Heart left ventricle (tissue), 16 donors: ENCODE data around the gene KCNQ4. TPM values are rescaled to one million over a fixed set of nuclear protein-coding genes. Genes with fewer than 3 reads are reported as not detected.
A peak's percentile ranks its signal among the peaks of the same experiment; 100 is the strongest.

Source experiments
- ATAC-seq, 4 donors: fragments of 200-7000 bp; cut with Tn5 transposase; one replicate each; pipeline ENCODE4 v1.9.1; 2020 to 2022; ENCODE audit warnings: moderate library complexity in 4 of 4, mild to moderate bottlenecking in 3 of 4, moderate number of reproducible peaks in 1 of 4
- DNase-seq, 5 donors: peaks; one replicate each; pipeline ENCODE4 v3.0.0-alpha.2; 2020
- H3K27ac ChIP-seq, 12 donors: fragments of 200-600 bp; sonication (generic) in 4 of 12; one replicate each; pipeline versions ENCODE4 v1.5.0 to v1.8.0; 2016 to 2022; ENCODE audit warnings: mild to moderate bottlenecking in 2 of 12
- H3K27me3 ChIP-seq, 9 donors: fragments of 200-600 bp; sonication (generic) in 2 of 9; one replicate each; pipeline versions ENCODE4 v1.5.1 to v1.8.0; 2016 to 2022; ENCODE audit warnings: mild to moderate bottlenecking in 3 of 9
- H3K36me3 ChIP-seq, 9 donors: fragments of 200-600 bp; sonication (generic) in 2 of 9; one replicate each; pipeline versions ENCODE4 v1.5.0 to v1.8.0; 2018 to 2022; ENCODE audit warnings: mild to moderate bottlenecking in 2 of 9
- H3K4me1 ChIP-seq, 12 donors: fragments of 200-600 bp; sonication (generic) in 4 of 12; one replicate each; pipeline versions ENCODE4 v1.5.0 to v1.8.0; 2016 to 2022; ENCODE audit warnings: mild to moderate bottlenecking in 3 of 12
- H3K4me3 ChIP-seq, 12 donors: fragments of 200-600 bp; sonication (generic) in 4 of 12; one replicate each; pipeline versions ENCODE4 v1.5.0 to v1.8.0; 2017 to 2022; ENCODE audit warnings: mild to moderate bottlenecking in 9 of 12, moderate library complexity in 4 of 12
- H3K9me3 ChIP-seq, 12 donors: fragments of 200-600 bp; sonication (generic) in 4 of 12; one replicate each; pipeline versions ENCODE4 v1.5.0 to v1.8.0; 2016 to 2022; ENCODE audit warnings: mild to moderate bottlenecking in 1 of 12
- CTCF ChIP-seq, 12 donors: fragments of 200-600 bp; sonication (generic) in 4 of 12; IDR thresholded peaks; one replicate each; pipeline versions ENCODE4 v1.5.0 to v1.8.0; 2018 to 2022; ENCODE audit warnings: antibody characterized with exemption in 12 of 12, mild to moderate bottlenecking in 5 of 12
- POLR2A ChIP-seq, 2 donors: fragments of 450-650 bp; IDR thresholded peaks; one replicate each; pipeline ENCODE4 v1.6.1; 2017; ENCODE audit warnings: antibody characterized with exemption in 2 of 2, mild to moderate bottlenecking in 2 of 2, moderate library complexity in 2 of 2
- WGBS, 4 donors: extraction: QIAGEN DNeasy Blood & Tissue Kit in 2 of 4; methylation state at CpG; one replicate each; pipeline versions ENCODE4 v1.1.5 to v1.1.7; 2013 to 2018; 5-methylcytosine and 5-hydroxymethylcytosine counted together
- intact Hi-C, 10 donors: fragments of 100-400 bp; cut with DNase I; formaldehyde crosslinking; loops; one replicate each; pipeline versions ENCODE4 v1.11.1 to v1.14.2; 2022
- polyA plus RNA-seq, 2 donors: library from polyadenylated mRNA; stranded (reverse); fragments of 200-250 nt; gene quantifications; one replicate each; pipeline ENCODE4 v1.2.3, GENCODE V29; 2013
- total RNA-seq, 9 donors: library from RNA; depleted of rRNA in 2 of 9; stranded (reverse); fragments of >200 nt in 2 of 9; fragmentation: NEBNext Ultra II Directional in 3 of 9; extraction: Animal tissue kit (Norgen Biotek cat#: 25700) in 3 of 9; gene quantifications; one replicate each; pipeline versions ENCODE4 v1.1.0 to v1.2.4, GENCODE V29; 2016 to 2023
- donor health status: ischemic (EF 13 %, LVEDD 7.1; RV severe dilation, severe dysfunction).
- donor health status: healthy with polysubstance abuse.
- donor health status: DM: no; HTN: yes; CAD: no.
- donor health status: DM: no; HTN: no; CAD: no.
- donor health status: ischemic (EF 25% LVEDD 6.9; RV normal size, moderate dysfunction).
- donor health status: ischemic (EF 25% LVEDD 5.7; RV mildly dilated, moderate dysfunction).
- donor health status: healthy.
- donor health status: DM: yes; HTN: yes; CAD: no.
- donor health status: ischemic (EF 35%, LVEDD 5.7; RV mildly dilated, moderate dysfunction).
- donor health status: nonischemic (EF 11% LVEDD 7.7; RV severe dilation, severe dysfunction).
- donor health status: DM: yes; HTN: yes; CAD: no.
- donor health status: PGD.
- donor health status: ischemic (EF 29% LVEDD 5.4; RV normal size, mild dysfunction).
- donor health status: nonischemic (EF 23%, LVEDD 6.1; RV moderate dilation, normal function).

KCNQ4 gene
- total and polyA plus RNA-seq, 11 donors: 1.3 to 4.4 (median 1.9) TPM

DNA sequence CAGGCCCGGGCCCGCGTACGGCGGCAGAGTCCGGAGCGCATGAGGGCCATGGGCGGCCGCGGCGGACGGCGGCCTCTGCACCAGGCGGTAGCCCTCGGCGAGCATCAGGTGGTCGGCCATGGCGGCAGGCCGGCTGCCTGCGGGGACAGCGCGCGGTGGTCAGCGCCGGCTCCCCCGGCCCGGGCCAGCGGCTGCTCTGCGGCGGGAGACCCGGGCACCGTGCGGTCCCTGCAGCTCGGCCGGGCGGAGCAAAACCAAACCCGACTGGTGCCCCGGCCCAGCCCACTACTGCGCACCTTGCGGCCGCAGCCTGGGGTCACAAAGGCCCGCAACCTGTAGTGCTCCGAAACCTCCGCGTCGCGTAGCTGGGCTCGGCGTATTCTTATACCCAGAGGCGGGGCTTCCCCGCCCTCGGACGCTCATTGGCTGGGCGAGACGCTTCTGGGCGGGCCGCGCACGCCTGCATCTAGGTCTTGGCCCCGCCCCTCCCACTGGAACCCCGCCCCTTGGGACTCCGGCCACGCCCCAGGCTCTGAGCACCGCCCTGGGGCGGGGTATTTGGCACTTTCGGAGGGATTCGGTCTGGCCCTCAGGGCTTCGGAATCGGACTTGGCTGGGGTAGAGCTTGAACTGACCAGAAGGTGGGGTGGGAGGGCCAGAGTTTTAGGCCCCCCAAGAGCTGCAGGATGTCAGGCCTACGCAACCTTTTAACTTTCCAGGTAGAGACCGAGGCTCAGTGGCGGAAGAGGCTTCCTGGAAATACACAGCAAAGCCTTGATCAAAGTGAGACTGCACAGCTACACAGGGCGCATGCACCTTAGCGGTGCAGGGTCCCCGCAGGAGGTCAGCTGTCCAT lies 78.6 kb downstream of the KCNQ4 start, which contains the start of gene CITED4:
TSS of gene CITED4 (minus strand) at position 356 of the 856 bp plus-strand sequence. CDS start at position 120, 236 bp downstream.
- Histone ChIP-seq H3K27me3 (no peaks in the 10 kb centered on the region), H3K36me3 (no peaks in the 10 kb centered on the region), H3K4me3 (peak within 1 kb of the TSS; percentile 42 to 98 (median 76)), H3K27ac (peak within 1 kb of the TSS; percentile 57 to 97 (median 88)), H3K4me1 (peaks cover 0 to 43% (median 17%) of the 10 kb centered on the region in 12 donors), H3K9me3 (no peaks in the 10 kb centered on the region)
- 3 to 6% (median 5%) methylated on average over 34 to 75 of the region's 75 CpGs for WGBS, 4 donors
- ATAC-seq (peak; percentile 94 to 97 (median 95)), DNase-seq (peak; percentile 95 to 98 (median 96))
- intact Hi-C loops: loop anchor here in 1 of 10 donors (5.0 kb wide), 1 partner anchor 85 kb away; no protein-coding TSS in a partner anchor
- TF ChIP-seq POLR2A (IDR thresholded peaks at IDR 0.05): peak; percentile 78 to 98
- TF ChIP-seq CTCF (IDR thresholded peaks at IDR 0.05): peak; percentile 14 to 57 (median 30)

DNA sequence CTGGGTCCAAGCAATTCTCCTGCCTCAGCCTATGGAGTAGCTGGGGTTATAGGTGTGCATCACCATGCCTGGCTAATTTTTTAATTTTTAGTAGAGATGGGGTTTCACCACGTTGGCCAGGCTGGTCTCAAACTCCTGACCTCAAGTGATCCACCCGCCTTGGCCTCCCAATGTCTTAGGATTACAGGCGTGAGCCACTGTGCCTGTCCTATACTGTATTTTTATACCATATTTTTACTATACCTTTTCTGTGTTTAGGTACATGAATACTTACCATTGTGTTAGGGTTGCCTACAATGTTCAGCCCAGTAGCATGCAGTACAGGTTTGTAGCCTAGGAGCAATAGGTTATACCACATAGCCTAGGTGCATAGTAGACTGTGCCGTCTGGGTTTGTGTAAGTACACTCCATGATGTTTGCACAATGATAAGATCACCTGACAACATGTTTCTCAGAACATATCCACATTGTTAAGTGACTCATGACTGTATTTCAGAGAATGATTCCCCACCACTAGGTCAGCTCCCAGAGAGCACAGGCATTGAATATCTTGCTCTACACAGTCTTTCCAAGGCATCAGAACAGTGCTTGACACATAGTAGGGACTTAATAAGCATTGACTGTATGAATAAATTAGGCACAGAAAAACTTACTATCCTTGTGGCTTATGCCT lies 84.6 kb downstream of the KCNQ4 start:
- Histone ChIP-seq H3K27ac (peak overlapping the region in 1 of 12 donors; percentile 22), H3K4me3 (no peak overlapping the region), H3K4me1 (peaks cover 0 to 12% (median 0%) of the 10 kb centered on the region in 12 donors), H3K27me3 (no peaks in the 10 kb centered on the region), H3K9me3 (peaks cover 0 to 10% (median 3%) of the 10 kb centered on the region in 12 donors), H3K36me3 (no peaks in the 10 kb centered on the region)
- DNase-seq: no peak
- intact Hi-C loops: no loop called here
- TF ChIP-seq CTCF (IDR thresholded peaks at IDR 0.05): no peak
- TF ChIP-seq POLR2A (IDR thresholded peaks at IDR 0.05): no peak
- 80 to 89% (median 88%) methylated on average over 4 of the region's 4 CpGs for WGBS, 4 donors
- ATAC-seq: no peak

GRCh38 chr1:40870135-40870728 lies 86.6 kb downstream of the KCNQ4 start:
- TF ChIP-seq CTCF (IDR thresholded peaks at IDR 0.05) (no peak), POLR2A (IDR thresholded peaks at IDR 0.05) (no peak)
- no peaks in the 10 kb centered on the region for H3K36me3 ChIP-seq
- H3K27ac ChIP-seq: no peak overlapping the region
- intact Hi-C loops: loop anchor here in 2 of 10 donors (5.0 to 10.0 kb wide), 2 partner anchors 72 to 175 kb away; no protein-coding TSS in a partner anchor
- DNase-seq (no peak), ATAC-seq (no peak)
- peaks cover 0 to 5% (median under 1%) of the 10 kb centered on the region in 12 donors for H3K4me1 ChIP-seq
- H3K4me3 ChIP-seq: no peak overlapping the region
- no peaks in the 10 kb centered on the region for H3K27me3 ChIP-seq
- peaks cover 0 to 10% (median 3%) of the 10 kb centered on the region in 12 donors for H3K9me3 ChIP-seq
- WGBS, 4 donors: 67 to 100% (median 90%) methylated on average over 2 of the region's 2 CpGs
